Measurements from ENCODE around the gene CIDEA. TPM values are rescaled to one million over a fixed set of nuclear protein-coding genes. Genes with fewer than 3 reads are reported as not detected.

Gene CIDEA
- total RNA-seq, 4 donors from 2014 or later: 132 to 584 (median 435) TPM

DNA sequence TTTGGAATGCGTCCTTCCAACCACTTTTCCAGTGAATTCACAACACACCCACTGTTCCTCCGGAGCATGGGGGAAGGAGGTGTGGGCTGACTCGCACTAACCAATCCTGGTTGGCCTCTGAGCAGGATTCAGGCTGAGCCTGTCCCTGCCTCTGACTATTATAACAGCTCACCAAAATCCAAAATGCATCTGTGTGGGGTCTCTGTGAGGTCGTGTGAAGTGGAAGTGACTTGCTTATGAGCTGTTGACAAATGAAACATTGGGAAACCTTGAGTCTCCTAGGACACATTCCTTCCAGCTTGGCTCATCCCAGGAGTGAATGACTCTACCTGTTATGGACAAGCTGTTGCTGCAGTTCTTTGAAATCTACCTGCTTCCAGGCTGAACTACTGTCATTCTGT is 1.5 kb downstream of the CIDEA start:
- DNase-seq (ENCODE audit: low spot score) (no peak), ATAC-seq (ENCODE audit: low FRiP score) (no peak)
- TF ChIP-seq, protein P1, sequence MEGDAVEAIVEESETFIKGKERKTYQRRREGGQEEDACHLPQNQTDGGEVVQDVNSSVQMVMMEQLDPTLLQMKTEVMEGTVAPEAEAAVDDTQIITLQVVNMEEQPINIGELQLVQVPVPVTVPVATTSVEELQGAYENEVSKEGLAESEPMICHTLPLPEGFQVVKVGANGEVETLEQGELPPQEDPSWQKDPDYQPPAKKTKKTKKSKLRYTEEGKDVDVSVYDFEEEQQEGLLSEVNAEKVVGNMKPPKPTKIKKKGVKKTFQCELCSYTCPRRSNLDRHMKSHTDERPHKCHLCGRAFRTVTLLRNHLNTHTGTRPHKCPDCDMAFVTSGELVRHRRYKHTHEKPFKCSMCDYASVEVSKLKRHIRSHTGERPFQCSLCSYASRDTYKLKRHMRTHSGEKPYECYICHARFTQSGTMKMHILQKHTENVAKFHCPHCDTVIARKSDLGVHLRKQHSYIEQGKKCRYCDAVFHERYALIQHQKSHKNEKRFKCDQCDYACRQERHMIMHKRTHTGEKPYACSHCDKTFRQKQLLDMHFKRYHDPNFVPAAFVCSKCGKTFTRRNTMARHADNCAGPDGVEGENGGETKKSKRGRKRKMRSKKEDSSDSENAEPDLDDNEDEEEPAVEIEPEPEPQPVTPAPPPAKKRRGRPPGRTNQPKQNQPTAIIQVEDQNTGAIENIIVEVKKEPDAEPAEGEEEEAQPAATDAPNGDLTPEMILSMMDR (IDR thresholded peaks at IDR 0.05): no peak

DNA sequence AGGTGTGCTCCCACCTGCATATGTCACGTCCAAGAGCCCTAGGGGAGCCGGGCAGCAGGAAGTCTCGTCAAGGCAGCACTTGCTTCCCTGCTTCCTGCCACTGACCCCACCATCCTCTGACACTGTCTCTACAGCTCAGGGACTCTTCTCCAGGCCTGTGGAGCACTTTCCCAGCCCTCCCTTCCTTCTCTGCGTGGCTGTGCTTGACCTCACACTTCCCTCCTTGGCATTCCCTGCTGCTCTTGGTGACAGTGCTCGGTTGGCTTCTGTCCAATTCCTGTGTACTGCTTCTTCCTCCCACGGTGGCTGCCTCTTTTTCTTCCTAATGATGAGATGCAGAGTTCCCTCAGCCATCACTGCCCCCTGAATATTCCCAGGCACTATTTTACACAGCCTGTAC is 2.8 kb downstream of the CIDEA start:
- DNase-seq (ENCODE audit: low spot score): no peak
- no peak for ATAC-seq (ENCODE audit: low FRiP score)
- TF ChIP-seq, protein P1 (IDR thresholded peaks at IDR 0.05): no peak

DNA sequence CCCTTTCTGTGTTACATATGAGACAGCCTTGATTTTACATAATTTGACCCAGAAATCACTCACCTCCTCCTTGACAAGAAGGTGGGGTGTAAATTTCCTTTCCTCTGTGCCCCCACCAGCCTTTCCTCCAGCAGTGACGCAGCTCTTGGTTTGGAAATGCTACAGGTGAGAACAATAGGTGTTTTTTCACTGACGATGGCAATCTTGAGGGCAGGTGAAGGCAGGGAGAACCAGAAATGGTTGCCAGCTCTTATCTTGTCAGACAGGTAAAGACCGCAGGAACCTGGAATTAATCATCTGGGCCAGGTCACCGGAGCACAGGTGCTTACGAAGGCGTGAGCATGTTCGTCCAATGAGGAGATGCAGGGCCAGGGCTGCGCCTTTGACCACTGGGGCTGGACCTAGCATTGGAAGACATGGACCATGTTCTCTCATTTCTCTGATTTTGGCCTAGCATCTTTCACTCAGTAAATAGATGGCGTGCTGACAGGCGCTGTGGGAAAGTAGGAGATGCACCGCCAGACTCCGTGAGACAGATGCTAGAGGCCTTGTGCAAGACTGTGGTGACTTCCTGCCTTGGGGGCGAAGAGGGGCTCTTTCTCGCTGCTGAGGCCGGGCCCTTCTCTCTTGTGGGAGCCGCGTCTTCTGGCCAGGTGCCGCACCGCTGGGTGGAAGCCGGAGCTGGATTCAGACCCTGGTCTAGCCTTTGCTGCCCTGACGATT is 4.0 kb downstream of the CIDEA start:
- TF ChIP-seq, protein P1 (IDR thresholded peaks at IDR 0.05): no peak
- DNase-seq (ENCODE audit: low spot score): no peak
- no peak for ATAC-seq (ENCODE audit: low FRiP score)

DNA sequence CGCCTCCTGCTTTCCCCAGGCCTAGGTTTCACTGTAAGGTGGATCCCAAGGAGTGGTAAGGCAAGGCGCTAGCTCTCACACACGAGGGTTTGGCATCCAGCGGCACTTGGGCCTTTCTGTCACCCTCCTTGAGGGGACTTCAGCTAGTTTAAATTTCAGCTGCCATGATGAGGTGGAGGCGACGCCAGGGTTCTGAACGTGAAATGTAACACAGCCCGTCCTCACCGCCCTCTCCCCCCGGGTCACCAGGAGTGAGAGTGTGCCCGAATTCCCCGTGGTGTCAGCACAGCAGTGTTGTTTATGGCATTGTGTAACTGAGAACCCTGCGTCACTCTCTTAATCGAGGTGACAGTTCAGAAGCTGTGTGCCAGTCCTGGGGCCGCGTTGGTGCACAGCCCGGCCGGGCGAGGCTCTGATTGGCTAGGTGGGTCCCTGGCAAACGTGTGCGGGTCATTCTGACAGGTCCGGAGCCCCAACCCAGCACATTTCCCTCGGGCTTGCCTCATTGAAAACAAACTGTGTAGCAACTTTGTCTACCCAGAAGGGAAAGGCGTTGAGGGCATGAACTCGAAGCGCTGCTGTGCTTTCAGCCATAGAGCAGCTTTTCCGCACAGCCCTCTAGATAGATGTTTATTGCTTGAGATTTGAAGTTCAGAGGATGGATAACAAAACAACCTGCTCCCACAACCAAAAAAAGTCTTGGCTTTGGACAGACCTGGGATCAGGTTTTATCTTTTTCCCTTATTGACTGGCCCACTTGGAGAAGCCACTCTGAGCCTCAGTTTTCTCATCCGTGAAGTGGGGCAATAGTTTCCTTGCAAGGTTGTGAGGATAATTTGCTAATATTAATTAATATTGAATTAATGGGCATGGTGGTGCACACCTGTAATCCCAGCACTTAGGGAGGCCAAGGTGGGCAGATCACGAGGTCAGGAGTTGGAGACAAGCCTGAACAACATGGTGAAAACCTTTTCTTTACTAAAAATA is 4.9 kb downstream of the CIDEA start:
- ATAC-seq (ENCODE audit: low FRiP score): peak; percentile 42
- no peak for DNase-seq (ENCODE audit: low spot score)
- TF ChIP-seq, protein P1 (IDR thresholded peaks at IDR 0.05): no peak

DNA sequence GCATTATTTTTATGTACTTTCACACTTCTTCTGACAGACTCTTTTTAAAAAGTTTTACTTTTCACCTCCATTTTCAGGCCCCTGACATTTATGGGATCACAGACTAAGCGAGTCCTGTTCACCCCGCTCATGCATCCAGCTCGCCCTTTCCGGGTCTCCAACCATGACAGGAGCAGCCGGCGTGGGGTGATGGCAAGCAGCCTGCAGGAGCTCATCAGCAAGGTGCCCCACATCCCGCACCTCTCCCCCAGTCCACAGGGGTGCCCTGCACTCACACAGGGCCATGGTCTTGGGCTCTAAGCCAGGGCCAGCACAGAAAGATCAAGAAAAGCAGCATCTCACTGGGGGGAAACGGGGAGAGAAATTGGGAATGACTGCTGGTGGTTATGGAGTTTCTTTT is 8.6 kb downstream of the CIDEA start:
- TF ChIP-seq, protein P1 (IDR thresholded peaks at IDR 0.05): no peak
- no peak for DNase-seq (ENCODE audit: low spot score)
- ATAC-seq (ENCODE audit: low FRiP score): no peak

DNA sequence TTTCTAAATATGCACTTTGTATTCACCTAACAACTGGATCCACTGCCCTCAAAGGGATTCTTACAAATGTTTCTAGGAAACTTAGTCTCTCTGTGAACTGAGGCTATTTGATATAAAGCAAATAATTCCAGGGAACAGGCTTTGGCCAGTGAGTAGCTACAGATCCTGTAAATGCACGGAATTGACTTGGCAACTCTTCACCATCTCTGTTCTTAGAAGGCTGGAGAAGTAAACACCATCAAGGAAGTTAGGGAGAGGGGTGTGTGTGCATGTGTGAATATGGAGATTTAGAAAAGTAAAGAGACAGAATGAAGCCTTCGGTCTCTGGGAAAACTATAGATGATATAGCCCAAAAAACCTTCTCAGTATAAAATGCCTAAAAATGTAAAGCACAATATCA is 10.7 kb downstream of the CIDEA start:
- TF ChIP-seq, protein P1 (IDR thresholded peaks at IDR 0.05): no peak
- DNase-seq (ENCODE audit: low spot score): no peak
- ATAC-seq (ENCODE audit: low FRiP score): no peak
